NCI-H226 (cell line): Measurements from ENCODE around the gene NKIRAS1.
"Not testable (repeated sequence)": the region's sequence is repeated elsewhere in the genome, so short reads cannot be mapped to it uniquely, and the experiment has no call there.

Source experiments
- DNase-seq: peaks from one replicate; pipeline ENCODE4 v3.0.0-alpha.2; 2015

NKIRAS1 gene

DNA sequence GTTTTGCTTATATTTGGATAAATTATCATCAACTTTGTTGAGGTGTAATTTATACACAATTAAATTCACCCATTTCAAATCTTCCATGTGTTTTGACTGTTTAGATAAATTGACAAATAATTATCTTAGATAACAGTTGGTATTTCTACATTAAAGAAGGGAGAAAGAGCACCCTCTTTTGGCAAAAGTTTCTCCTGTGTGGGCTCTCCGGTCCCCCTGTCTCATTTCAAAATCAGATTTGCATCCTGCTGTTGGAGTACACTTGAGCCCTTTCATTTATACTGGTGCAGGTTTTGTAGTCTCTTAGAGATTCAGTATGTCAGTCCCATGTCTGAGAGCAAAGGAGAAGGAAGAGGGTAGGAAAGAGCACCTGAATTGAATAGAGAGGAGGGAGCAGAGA lies 49.4 kb downstream of the NKIRAS1 start:
- no peak for DNase-seq

DNA sequence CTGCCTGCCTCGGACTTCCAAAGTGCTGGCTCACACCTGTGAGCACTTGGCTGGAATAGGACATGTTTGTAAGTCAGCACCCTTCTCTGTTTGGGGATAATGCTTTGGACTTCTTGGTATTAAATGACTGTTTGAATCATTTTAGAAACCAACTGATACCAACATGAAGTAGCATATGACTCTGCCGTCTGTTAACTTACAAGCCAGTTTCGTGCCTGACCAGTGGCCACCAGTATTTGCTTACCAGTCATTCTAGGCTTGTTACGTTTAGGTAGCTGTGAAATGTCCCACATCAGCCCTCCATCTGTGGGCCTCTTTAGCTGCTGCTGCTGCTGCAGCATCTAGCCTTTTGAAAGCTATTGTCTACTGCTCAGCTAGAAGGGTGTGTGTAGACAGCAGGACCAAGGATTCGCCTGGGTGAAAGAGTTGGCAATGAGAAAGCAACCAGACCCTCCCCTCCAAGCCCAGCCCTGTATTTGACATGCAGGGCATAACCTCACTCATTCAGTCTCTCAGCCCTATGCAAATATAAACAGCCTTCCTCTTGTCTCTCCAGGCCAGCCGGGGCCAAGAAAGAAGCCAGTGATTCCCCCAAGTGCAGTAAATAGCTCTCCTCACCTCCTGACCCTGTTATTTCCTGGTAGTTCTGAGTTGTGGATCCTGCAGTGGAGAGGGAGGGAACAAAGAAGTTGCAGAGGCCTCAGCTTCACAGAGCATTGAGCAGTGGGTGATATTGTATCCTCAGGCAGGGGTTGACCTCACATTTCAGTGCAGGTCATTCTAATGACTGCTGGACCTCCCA lies 51.0 kb downstream of the NKIRAS1 start:
- DNase-seq = no peak

DNA sequence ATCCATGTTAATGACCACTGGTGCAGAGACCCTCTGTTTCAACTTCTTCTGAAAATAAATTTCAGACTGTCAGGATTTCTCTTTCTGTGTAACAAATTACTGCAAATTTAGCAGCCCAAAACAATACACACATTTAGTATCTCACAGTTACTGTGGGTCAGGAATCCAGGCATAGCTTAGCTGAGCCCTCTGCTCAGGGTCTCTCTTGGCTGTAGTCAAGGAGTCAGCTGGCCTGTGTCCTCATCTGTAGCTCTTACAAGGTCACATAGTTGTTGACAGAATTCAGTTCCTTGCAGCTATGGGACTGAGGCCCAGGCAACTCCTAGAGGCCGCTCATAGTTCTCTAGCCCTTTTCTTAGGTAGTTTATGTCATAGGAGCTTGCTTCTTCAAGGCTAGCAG lies 51.9 kb downstream of the NKIRAS1 start:
- no peak for DNase-seq

DNA sequence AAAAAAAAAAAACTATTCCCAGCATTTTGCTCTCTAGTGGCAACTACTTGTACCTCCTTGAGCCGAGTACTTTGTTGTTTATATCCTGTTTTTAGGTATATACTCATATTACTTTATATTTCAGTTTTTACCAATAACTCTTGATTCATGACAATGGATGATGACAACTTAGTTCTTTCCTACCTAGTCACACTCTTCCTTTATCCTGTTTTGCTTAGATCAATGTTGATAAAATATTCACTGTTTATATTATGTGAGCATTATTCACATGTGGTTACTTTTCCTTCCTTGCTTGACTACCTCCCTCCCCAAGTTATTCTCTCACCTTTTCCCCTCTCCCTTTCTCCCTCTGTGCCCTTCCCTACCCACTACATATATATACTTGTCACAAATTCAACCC lies 53.7 kb downstream of the NKIRAS1 start:
- DNase-seq = no peak

DNA sequence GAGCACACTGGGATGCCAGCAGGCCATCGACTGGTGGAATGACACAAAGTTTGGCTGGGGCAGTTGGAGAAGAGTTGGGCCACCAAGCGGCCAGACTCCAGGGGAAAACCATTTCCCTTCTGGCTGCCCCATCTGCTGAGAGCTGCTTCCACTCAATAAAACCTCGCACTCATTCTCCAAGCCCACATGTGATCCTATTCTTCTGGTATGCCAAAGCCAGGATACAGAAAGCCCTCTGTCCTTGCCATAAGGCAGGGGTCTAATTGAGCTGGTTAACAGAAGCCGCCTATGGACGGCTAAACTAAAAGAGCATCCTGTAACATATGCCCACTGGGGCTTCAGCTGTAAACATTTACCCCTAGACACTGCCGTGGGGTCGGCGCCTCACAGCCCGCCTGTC lies 55.1 kb downstream of the NKIRAS1 start:
- DNase-seq = no peak

- no peak for DNase-seq
Measured at GRCh38 chr3:23859839-23860382, 56.9 kb downstream of the NKIRAS1 start.

- DNase-seq = peak; percentile 79
Measured at GRCh38 chr3:23859012-23859743, 57.6 kb downstream of the NKIRAS1 start.

- no peak for DNase-seq
Measured at GRCh38 chr3:23856286-23856685, 60.5 kb downstream of the NKIRAS1 start.

GRCh38 chr3:23849462-23849861 lies 67.3 kb downstream of the NKIRAS1 start:
- not testable (repeated sequence) for DNase-seq

- DNase-seq = no peak
Measured at GRCh38 chr3:23845326-23846216, 71.2 kb downstream of the NKIRAS1 start.

- DNase-seq = no peak
Measured at GRCh38 chr3:23843869-23844268, 72.9 kb downstream of the NKIRAS1 start.
